Hepatocyte (in vitro differentiated cells): Measurements from ENCODE around the gene NUMB. TPM values are rescaled to one million over a fixed set of nuclear protein-coding genes. Genes with fewer than 3 reads are reported as not detected.

Source experiments
- DNase-seq: peaks from one replicate; pipeline ENCODE4 v3.0.0-alpha.2; 2016; ENCODE audit warnings: low spot score
- H2AFZ ChIP-seq: fragments of 200-600 bp; sonication (generic); 2 replicates; pipeline ENCODE4 v1.6.0; 2016; ENCODE audit warnings: antibody characterized with exemption, mild to moderate bottlenecking
- H3K27ac ChIP-seq: fragments of 200-600 bp; sonication (generic); 2 replicates; pipeline ENCODE4 v1.5.1; 2016; ENCODE audit warnings: mild to moderate bottlenecking
- H3K27me3 ChIP-seq: fragments of 200-600 bp; sonication (generic); 2 replicates; pipeline ENCODE4 v1.6.1; 2016
- H3K36me3 ChIP-seq: fragments of 200-600 bp; sonication (generic); replicated peaks from 2 replicates; pipeline ENCODE4 v1.5.1; 2016; ENCODE audit warnings: low read depth; ENCODE audit not compliant: insufficient read depth
- H3K4me1 ChIP-seq: fragments of 200-600 bp; sonication (generic); 2 replicates; pipeline ENCODE4 v1.5.1; 2016; ENCODE audit warnings: mild to moderate bottlenecking, moderate library complexity; ENCODE audit not compliant: insufficient read depth
- H3K4me2 ChIP-seq: fragments of 200-600 bp; sonication (generic); 2 replicates; pipeline ENCODE4 v1.6.0; 2016
- H3K4me3 ChIP-seq: fragments of 200-600 bp; sonication (generic); 2 replicates; pipeline ENCODE4 v1.5.1; 2016; ENCODE audit warnings: mild to moderate bottlenecking
- H3K79me2 ChIP-seq: fragments of 200-600 bp; sonication (generic); 2 replicates; pipeline ENCODE4 v1.6.0; 2017; ENCODE audit warnings: mild to moderate bottlenecking
- H3K9me2 ChIP-seq: fragments of 200-600 bp; sonication (generic); replicated peaks from 2 replicates; pipeline ENCODE4 v1.6.0; 2017; ENCODE audit warnings: mild to moderate bottlenecking; ENCODE audit not compliant: insufficient read depth
- H3K9me3 ChIP-seq: fragments of 200-600 bp; sonication (generic); 2 replicates; pipeline ENCODE4 v1.5.1; 2016; ENCODE audit warnings: low read depth, mild to moderate bottlenecking
- H4K20me1 ChIP-seq: fragments of 200-600 bp; sonication (generic); 2 replicates; pipeline ENCODE4 v1.6.0; 2016; ENCODE audit warnings: mild to moderate bottlenecking; ENCODE audit not compliant: insufficient read depth, poor library complexity, severe bottlenecking
- EZH2 ChIP-seq: fragments of 200-600 bp; sonication (generic); IDR thresholded peaks from 2 replicates; pipeline ENCODE4 v1.6.1; 2016; ENCODE audit warnings: antibody characterized with exemption, mild to moderate bottlenecking, borderline replicate concordance
- EZH2phosphoT487 ChIP-seq: fragments of 200-600 bp; sonication (generic); IDR thresholded peaks from one replicate; pipeline ENCODE4 v1.6.1; 2018; ENCODE audit warnings: antibody characterized with exemption, mild to moderate bottlenecking, low read depth, moderate library complexity; ENCODE audit not compliant: unreplicated experiment, severe bottlenecking
- WGBS: methylation state at CpG from one replicate; pipeline ENCODE4 v1.1.6; 2016; ENCODE audit warnings: low lambda C conversion rate; ENCODE audit errors: missing lambda C conversion rate; 5-methylcytosine and 5-hydroxymethylcytosine counted together
- polyA plus RNA-seq: library from polyadenylated mRNA; unstranded; fragments of >200 nt; fragmentation: Nextera tagmentation; extraction: Ambion mirVana; gene quantifications from 2 replicates; pipeline ENCODE4 v1.2.1, GENCODE V29; 2016
- total RNA-seq: library from RNA; depleted of rRNA; stranded (reverse); fragments of >200 nt; gene quantifications from 2 replicates; pipeline ENCODE4 v1.2.3, GENCODE V29; 2014
- TF ChIP-seq, protein P1 (sequence below): fragments of 200-600 bp; sonication (generic); IDR thresholded peaks from 2 replicates; pipeline ENCODE4 v1.5.1; 2016; ENCODE audit warnings: antibody characterized with exemption, mild to moderate bottlenecking; ENCODE audit not compliant: poor library complexity

The NUMB gene
- total and polyA plus RNA-seq, 2 experiments from 2014 or later: 35.3 to 45.8 TPM

DNA sequence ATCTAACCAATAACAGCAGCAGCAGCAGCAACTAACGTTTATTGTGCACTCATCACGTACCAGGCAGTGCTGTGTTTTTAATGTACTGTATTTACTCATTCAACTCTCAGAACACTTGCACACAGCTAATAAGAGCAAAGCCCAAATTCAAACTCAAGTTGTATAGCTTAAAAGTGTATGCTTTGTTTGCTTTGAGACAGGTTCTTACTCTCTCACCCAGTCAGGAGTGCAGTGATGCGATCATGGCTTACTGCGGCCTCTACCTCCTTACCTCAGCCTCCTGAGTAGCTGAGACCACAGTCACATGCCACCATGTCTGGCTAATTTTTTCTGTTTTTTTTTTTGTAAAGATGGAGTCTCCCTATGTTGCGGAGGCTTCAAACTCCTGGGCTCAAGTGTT is 115.7 kb downstream of the NUMB start:
- Histone ChIP-seq H3K4me3 (no peak overlapping the region), H3K4me1 (no peaks in the 10 kb centered on the region), H2AFZ (no peak overlapping the region), H3K4me2 (no peak overlapping the region), H4K20me1 (peaks cover 4% of the 10 kb centered on the region), H3K79me2 (peaks cover 28% of the 10 kb centered on the region), H3K9me3 (no peaks in the 10 kb centered on the region), H3K27me3 (no peaks in the 10 kb centered on the region), H3K27ac (no peak overlapping the region), H3K36me3 (no peaks in the 10 kb centered on the region), H3K9me2 (no peaks in the 10 kb centered on the region)
- 89% methylated on average over 5 of the region's 5 CpGs for WGBS
- TF ChIP-seq, protein P1, sequence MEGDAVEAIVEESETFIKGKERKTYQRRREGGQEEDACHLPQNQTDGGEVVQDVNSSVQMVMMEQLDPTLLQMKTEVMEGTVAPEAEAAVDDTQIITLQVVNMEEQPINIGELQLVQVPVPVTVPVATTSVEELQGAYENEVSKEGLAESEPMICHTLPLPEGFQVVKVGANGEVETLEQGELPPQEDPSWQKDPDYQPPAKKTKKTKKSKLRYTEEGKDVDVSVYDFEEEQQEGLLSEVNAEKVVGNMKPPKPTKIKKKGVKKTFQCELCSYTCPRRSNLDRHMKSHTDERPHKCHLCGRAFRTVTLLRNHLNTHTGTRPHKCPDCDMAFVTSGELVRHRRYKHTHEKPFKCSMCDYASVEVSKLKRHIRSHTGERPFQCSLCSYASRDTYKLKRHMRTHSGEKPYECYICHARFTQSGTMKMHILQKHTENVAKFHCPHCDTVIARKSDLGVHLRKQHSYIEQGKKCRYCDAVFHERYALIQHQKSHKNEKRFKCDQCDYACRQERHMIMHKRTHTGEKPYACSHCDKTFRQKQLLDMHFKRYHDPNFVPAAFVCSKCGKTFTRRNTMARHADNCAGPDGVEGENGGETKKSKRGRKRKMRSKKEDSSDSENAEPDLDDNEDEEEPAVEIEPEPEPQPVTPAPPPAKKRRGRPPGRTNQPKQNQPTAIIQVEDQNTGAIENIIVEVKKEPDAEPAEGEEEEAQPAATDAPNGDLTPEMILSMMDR: no peak
- TF ChIP-seq EZH2phosphoT487: no peak
- TF ChIP-seq EZH2: no peak
- no peak for DNase-seq

DNA sequence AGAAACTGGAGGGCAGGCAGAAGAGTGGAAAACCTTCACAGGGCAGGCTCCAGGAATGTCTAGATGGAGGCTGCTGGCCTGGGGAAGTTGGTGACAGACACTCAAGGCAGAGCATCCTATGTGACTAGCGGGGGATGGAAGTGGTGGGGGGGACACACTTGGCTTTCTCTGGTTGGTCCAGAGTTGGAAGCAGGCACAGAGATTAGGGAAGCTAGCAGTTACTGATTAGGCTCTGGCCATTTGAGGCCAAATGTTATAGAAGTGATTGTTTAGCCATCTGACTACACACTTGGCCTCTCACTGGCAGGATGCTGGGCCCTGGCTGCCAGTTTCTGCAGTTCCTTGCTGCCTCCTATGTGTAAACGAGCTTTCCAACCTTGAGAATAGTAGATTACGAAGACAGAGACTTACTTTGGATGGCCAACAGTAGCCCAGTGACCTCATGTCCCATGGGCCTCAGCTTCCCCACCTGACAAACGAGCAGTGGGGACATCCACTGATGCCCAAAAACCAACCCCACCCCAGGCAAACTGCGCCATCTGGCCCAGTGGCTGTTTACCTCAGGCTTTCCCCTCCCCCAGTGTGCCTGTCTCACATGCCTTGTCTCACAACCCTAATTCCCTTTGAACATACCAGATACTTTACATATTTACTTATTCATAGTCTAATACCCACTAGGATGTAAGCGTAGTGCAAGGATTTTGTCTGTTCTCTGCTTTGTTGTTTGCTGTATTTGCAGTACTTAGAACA is 118.3 kb downstream of the NUMB start:
- no peaks in the 10 kb centered on the region for H3K4me1 ChIP-seq
- H3K36me3 ChIP-seq: no peaks in the 10 kb centered on the region
- no peak overlapping the region for H3K4me2 ChIP-seq
- H3K4me3 ChIP-seq: no peak overlapping the region
- peaks cover 20% of the 10 kb centered on the region for H3K79me2 ChIP-seq
- H3K27ac ChIP-seq: no peak overlapping the region
- H2AFZ ChIP-seq: no peak overlapping the region
- peaks cover 9% of the 10 kb centered on the region for H4K20me1 ChIP-seq
- DNase-seq: no peak
- TF ChIP-seq, protein P1: no peak
- no peak for TF ChIP-seq EZH2phosphoT487
- TF ChIP-seq EZH2: no peak
- WGBS: 92% methylated on average over 6 of the region's 6 CpGs
- no peaks in the 10 kb centered on the region for H3K27me3 ChIP-seq
- H3K9me3 ChIP-seq: no peaks in the 10 kb centered on the region
- no peaks in the 10 kb centered on the region for H3K9me2 ChIP-seq

DNA sequence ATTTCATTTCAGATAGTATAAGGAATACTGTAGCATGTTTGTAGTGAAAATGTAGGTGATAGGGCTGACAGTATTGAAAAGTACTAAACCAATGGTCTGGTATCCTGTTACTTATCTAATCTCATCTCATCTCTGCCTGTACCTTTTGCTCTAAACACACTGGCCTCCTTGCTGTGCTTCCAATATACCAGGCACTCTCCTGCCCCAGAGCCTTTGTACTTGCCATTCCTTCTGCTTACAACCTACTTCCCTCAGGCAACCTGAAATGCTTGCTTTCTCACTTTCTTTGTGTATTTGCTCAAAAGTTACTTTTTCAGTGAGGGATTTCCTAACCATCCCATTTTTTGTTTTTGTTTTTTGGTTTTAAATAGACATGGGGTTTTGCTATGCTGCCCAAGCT is 119.1 kb downstream of the NUMB start:
- Histone ChIP-seq H3K4me1 (no peaks in the 10 kb centered on the region), H3K4me3 (no peak overlapping the region), H2AFZ (no peak overlapping the region), H3K9me2 (no peaks in the 10 kb centered on the region), H4K20me1 (peaks cover 5% of the 10 kb centered on the region), H3K9me3 (no peaks in the 10 kb centered on the region), H3K27ac (no peak overlapping the region), H3K27me3 (no peaks in the 10 kb centered on the region), H3K4me2 (no peak overlapping the region), H3K36me3 (no peaks in the 10 kb centered on the region), H3K79me2 (peaks cover 21% of the 10 kb centered on the region)
- TF ChIP-seq EZH2phosphoT487 (no peak), EZH2 (no peak)
- TF ChIP-seq, protein P1: no peak
- DNase-seq: no peak

- 96% methylated on average over 1 of the region's 1 CpG for WGBS
- Histone ChIP-seq H2AFZ (no peak overlapping the region), H3K4me3 (no peak overlapping the region), H3K9me2 (no peaks in the 10 kb centered on the region), H4K20me1 (peaks cover 5% of the 10 kb centered on the region), H3K27me3 (no peaks in the 10 kb centered on the region), H3K4me2 (no peak overlapping the region), H3K36me3 (no peaks in the 10 kb centered on the region), H3K79me2 (peaks cover 24% of the 10 kb centered on the region), H3K4me1 (no peaks in the 10 kb centered on the region), H3K27ac (no peak overlapping the region), H3K9me3 (no peaks in the 10 kb centered on the region)
- no peak for TF ChIP-seq EZH2phosphoT487
- TF ChIP-seq, protein P1: no peak
- no peak for DNase-seq
Measured at GRCh38 chr14:73338551-73338950, 119.8 kb downstream of the NUMB start.
